ENCODE measurements around the gene PTHLH.

DNA sequence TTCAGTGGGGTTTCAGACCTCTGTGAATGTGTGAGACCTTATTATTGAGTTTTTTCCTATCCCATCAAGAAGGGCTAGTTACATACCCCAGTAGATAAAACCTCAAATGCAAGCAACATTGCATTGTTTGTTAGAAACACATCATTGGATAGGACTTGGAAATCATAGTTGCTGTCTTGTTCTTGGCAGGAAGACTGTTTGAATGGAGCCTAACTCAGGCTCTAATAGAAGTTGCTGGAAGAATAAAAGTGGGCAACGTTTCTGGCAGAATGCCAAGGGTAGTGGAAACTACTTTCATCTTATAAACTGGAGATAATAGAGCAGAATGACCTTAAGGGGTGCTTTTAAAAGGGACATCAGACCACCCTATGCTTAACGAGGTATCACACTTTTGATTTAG, 9.9 kb upstream of the PTHLH start:
- TF ChIP-seq CTCF (conservative IDR thresholded peaks at IDR 0.05) (no peak), ZFX (IDR thresholded peaks at IDR 0.05) (no peak)

Measured in C4-2B (cell line).